ENCODE results near the gene FGF22. TPM values are rescaled to one million over a fixed set of nuclear protein-coding genes. Genes with fewer than 3 reads are reported as not detected.

The FGF22 gene
- total and polyA plus RNA-seq, 2 of the 8 experiments (the other 6 are each of a cell fraction or from before 2014, with no cell fraction given), result 0.44 to 1.7 TPM

DNA sequence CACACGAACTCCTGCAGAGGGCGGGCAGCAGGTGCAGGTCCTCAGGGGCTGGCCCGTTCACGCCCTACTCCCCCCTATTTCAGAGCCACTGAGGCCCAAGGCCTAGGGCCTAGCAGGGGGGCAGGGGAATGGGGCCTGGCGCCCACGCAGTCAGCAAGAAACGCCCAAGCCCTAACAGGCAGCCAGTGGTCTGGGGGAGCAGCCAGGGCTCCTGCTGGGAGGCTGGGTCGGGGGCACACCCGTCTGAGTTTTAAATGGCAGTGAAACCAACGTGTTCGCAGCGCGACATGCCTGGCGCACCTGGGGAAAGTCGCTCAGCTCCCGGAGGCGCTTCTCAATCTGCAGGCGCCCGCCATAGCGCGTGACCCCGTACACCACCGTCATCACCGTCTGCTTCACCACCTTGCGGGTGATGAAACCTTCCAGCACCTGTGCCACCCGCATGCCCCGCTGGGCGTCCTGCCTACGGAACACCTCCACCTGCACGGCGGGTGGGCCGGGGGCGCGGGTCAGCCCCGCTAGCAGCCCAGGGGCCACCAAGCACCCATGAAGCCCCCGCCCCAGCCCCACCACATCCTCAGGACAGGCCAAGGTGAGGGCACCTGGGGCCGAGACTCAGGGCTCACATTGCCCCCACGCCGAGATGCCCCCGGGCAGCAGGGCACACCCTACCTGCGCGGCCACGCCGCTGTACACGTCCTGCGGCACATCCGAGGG is 20.2 kb upstream of the FGF22 start:
- no peak overlapping the region for H3K18ac ChIP-seq (ENCODE audit: extremely low read depth, low read length)
- H2BK12ac ChIP-seq (ENCODE audit: low read depth, low read length), result no peak overlapping the region
- H3K23ac ChIP-seq (ENCODE audit: insufficient read length), result no peak overlapping the region
- H3K36me3 ChIP-seq (ENCODE audit: control insufficient read depth in 2 of 4, insufficient read depth in 4 of 4, low read length in 3 of 4), result peaks cover 4 to 65% (median 35%) of the 10 kb centered on the region in 4 experiments; a peak in 7 of 8 replicates
- H3K56ac ChIP-seq (replicated peaks; ENCODE audit: insufficient read length, low read depth, low read length), result no peak overlapping the region
- no peaks in the 10 kb centered on the region for H3K79me1 ChIP-seq (ENCODE audit: low read depth, low read length)
- no peak for DNase-seq (ENCODE audit: low read depth in 1 of 2, low spot score in 2 of 2)
- H4K20me1 ChIP-seq (replicated peaks in 1 of 2; ENCODE audit: control insufficient read depth in 1 of 2, insufficient read depth in 2 of 2, low read length in 2 of 2), result peaks cover 0 to 16% of the 10 kb centered on the region in 2 experiments
- H3K14ac ChIP-seq (ENCODE audit: insufficient read length), result no peak overlapping the region
- H4K91ac ChIP-seq (replicated peaks; ENCODE audit: insufficient read length, low read length), result no peak overlapping the region
- H2BK5ac ChIP-seq (ENCODE audit: low read depth, low read length), result no peak overlapping the region
- no peaks in the 10 kb centered on the region for H3K27me3 ChIP-seq (replicated peaks in 1 of 4; ENCODE audit: control insufficient read depth in 3 of 4, extremely low read depth in 1 of 4, insufficient read depth in 3 of 4, low read length in 3 of 4)
- H3K23me2 ChIP-seq (ENCODE audit: low read depth, low read length), result no peaks in the 10 kb centered on the region
- TF ChIP-seq SP1 (IDR thresholded peaks at IDR 0.05; ENCODE audit: low read depth, low read length) (no peak), NRF1 (IDR thresholded peaks at IDR 0.05; ENCODE audit: low read depth, low read length) (no peak), RNF2 (IDR thresholded peaks at IDR 0.05; ENCODE audit: borderline replicate concordance, low read depth, low read length, missing control alignments, poor library complexity, severe bottlenecking) (no peak)
- no peak overlapping the region for H3K4me2 ChIP-seq (ENCODE audit: insufficient read depth in 1 of 2, low read depth in 2 of 2, low read length in 2 of 2)
- no peaks in the 10 kb centered on the region for H3K79me2 ChIP-seq (ENCODE audit: control insufficient read depth in 1 of 2, insufficient read depth in 2 of 2, low read length in 2 of 2)
- no peak overlapping the region for H2BK20ac ChIP-seq (ENCODE audit: low read length)
- no peak overlapping the region for H3K4me3 ChIP-seq (ENCODE audit: extremely low read depth in 1 of 4, insufficient read depth in 2 of 4, low read depth in 3 of 4, low read length in 4 of 4)
- no peaks in the 10 kb centered on the region for H3K4me1 ChIP-seq (replicated peaks in 1 of 4; ENCODE audit: control insufficient read depth in 3 of 4, insufficient read depth in 4 of 4, low read length in 3 of 4)
- no peaks in the 10 kb centered on the region for H3K9me3 ChIP-seq (ENCODE audit: insufficient read depth in 2 of 2, low read depth in 1 of 2, low read length in 1 of 2)
- H4K8ac ChIP-seq (ENCODE audit: extremely low read depth, insufficient read depth, low read length), result no peak overlapping the region
- H2BK15ac ChIP-seq (ENCODE audit: low read length), result no peak overlapping the region
- no peak overlapping the region for H2AK5ac ChIP-seq (ENCODE audit: low read depth, low read length)
- H2AFZ ChIP-seq (ENCODE audit: low read length), result no peak overlapping the region
- no peak overlapping the region for H3K9ac ChIP-seq (replicated peaks in 1 of 4; ENCODE audit: extremely low read depth in 1 of 4, low read depth in 3 of 4, low read length in 3 of 4)
- POLR2A ChIA-PET (ENCODE audit: partially characterized antibody), result no interaction called here
- no peak overlapping the region for H3K4ac ChIP-seq (replicated peaks; ENCODE audit: insufficient read length, low read depth, low read length)
- H4K5ac ChIP-seq (ENCODE audit: insufficient read length, low read depth, low read length), result no peak overlapping the region
- no peak for FAIRE-seq
- H2BK120ac ChIP-seq (replicated peaks; ENCODE audit: low read depth, low read length), result no peak overlapping the region
- H3K27ac ChIP-seq (ENCODE audit: low read depth, low read length), result no peak overlapping the region
- 96% methylated on average over 24 of the region's 47 CpGs; no CpG with 5 or more reads in 1 of the 2 experiments for WGBS, 2 experiments (ENCODE audit: extremely low coverage in 1 of 2, insufficient coverage in 1 of 2, insufficient read length in 1 of 2, insufficient replicate concordance in 2 of 2, low coverage in 1 of 2, low lambda C conversion rate in 2 of 2, missing lambda C conversion rate in 1 of 2)
- CTCF ChIA-PET (ENCODE audit: partially characterized antibody), result no interaction called here
